Glutamatergic neuron (in vitro differentiated cells): ENCODE data around the gene ADCY10. TPM values are rescaled to one million over a fixed set of nuclear protein-coding genes. Genes with fewer than 3 reads are reported as not detected.

ENCODE experiments used
- DNase-seq: peaks from one replicate; pipeline ENCODE4 v3.0.0; 2022
- H3K27ac Mint-ChIP-seq: one replicate; pipeline ENCODE4 v1.8.0; 2020; ENCODE audit warnings: mild to moderate bottlenecking, mixed read lengths, inconsistent platforms; ENCODE audit not compliant: unreplicated experiment
- H3K27me3 Mint-ChIP-seq: one replicate; pipeline ENCODE4 v1.8.0; 2020; ENCODE audit warnings: mild to moderate bottlenecking, moderate library complexity, mixed read lengths, inconsistent platforms; ENCODE audit not compliant: unreplicated experiment
- H3K36me3 Mint-ChIP-seq: one replicate; pipeline ENCODE4 v1.8.0; 2020; ENCODE audit warnings: mild to moderate bottlenecking, mixed read lengths, inconsistent platforms; ENCODE audit not compliant: unreplicated experiment
- H3K4me1 Mint-ChIP-seq: one replicate; pipeline ENCODE4 v1.8.0; 2020; ENCODE audit warnings: mild to moderate bottlenecking, low read depth, mixed read lengths, inconsistent platforms; ENCODE audit not compliant: unreplicated experiment
- H3K4me3 Mint-ChIP-seq: one replicate; pipeline ENCODE4 v1.8.0; 2020; ENCODE audit warnings: mild to moderate bottlenecking, mixed read lengths, inconsistent platforms; ENCODE audit not compliant: unreplicated experiment
- H3K9me3 Mint-ChIP-seq: one replicate; pipeline ENCODE4 v1.8.0; 2020; ENCODE audit warnings: mild to moderate bottlenecking, moderate library complexity, mixed read lengths, inconsistent platforms; ENCODE audit not compliant: unreplicated experiment
- total RNA-seq: library from RNA; stranded (reverse); fragmentation: NEBNext Ultra II Directional; extraction: Animal tissue kit (Norgen Biotek cat#: 25700); gene quantifications from one replicate; pipeline ENCODE4 v1.2.1, GENCODE V29; 2021; ENCODE audit not compliant: unreplicated experiment
- TF ChIP-seq, protein P1 (sequence below): fragments of 200-600 bp; sonication (generic); IDR thresholded peaks from one replicate; pipeline ENCODE4 v1.5.0; 2021; ENCODE audit not compliant: partially characterized antibody, unreplicated experiment

ADCY10 gene
- total RNA-seq, 1 donor from 2014 or later: 0.07 TPM

DNA sequence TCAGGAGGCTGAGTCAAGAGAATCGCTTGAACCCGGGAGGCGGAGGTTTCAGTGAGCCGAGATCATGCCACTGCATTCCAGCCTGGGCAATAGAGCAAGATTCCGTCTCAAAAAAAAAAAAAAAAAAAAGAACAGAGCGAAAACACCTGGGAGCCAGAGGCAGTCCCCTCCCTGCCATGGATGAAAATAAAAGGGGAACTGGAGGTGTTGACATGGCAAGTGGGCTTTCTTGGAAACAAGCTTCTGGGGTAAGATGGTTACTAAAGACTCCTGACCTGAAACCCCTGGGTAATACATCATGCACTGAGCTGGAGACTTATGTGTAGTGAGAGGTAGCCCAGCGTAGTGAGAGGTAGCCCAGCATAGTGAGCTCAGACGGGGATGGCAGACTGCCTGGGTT is 31.6 kb downstream of the ADCY10 start:
- Mint-ChIP-seq H3K27me3 (no peaks in the 10 kb centered on the region), H3K9me3 (peaks cover 2% of the 10 kb centered on the region), H3K27ac (no peak overlapping the region), H3K4me1 (peaks cover 4% of the 10 kb centered on the region), H3K36me3 (peaks cover 8% of the 10 kb centered on the region), H3K4me3 (no peak overlapping the region)
- DNase-seq: no peak
- TF ChIP-seq, protein P1, sequence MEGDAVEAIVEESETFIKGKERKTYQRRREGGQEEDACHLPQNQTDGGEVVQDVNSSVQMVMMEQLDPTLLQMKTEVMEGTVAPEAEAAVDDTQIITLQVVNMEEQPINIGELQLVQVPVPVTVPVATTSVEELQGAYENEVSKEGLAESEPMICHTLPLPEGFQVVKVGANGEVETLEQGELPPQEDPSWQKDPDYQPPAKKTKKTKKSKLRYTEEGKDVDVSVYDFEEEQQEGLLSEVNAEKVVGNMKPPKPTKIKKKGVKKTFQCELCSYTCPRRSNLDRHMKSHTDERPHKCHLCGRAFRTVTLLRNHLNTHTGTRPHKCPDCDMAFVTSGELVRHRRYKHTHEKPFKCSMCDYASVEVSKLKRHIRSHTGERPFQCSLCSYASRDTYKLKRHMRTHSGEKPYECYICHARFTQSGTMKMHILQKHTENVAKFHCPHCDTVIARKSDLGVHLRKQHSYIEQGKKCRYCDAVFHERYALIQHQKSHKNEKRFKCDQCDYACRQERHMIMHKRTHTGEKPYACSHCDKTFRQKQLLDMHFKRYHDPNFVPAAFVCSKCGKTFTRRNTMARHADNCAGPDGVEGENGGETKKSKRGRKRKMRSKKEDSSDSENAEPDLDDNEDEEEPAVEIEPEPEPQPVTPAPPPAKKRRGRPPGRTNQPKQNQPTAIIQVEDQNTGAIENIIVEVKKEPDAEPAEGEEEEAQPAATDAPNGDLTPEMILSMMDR: no peak

DNA sequence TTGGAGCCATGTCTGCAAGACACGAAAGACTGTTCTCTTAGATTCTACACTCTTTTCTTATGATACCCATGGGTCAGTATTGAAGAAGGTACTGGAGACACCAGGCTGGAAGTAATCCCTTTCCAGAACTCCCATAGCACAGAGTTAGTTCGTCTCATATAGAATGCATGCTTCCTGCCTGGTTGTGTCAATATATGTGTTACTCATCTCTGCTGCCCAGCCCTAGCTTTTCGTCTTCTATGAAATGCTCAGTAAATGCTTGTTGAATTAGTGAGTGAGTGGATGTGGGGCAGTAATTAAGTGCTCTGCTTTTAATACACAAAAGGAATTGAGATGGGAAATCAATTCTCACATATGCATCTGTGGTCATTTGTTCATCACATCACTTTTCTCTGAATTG is 32.1 kb downstream of the ADCY10 start:
- no peak overlapping the region for H3K4me3 Mint-ChIP-seq
- H3K27ac Mint-ChIP-seq: no peak overlapping the region
- H3K27me3 Mint-ChIP-seq: no peaks in the 10 kb centered on the region
- TF ChIP-seq, protein P1: no peak
- peaks cover 2% of the 10 kb centered on the region for H3K9me3 Mint-ChIP-seq
- H3K36me3 Mint-ChIP-seq: peaks cover 8% of the 10 kb centered on the region
- no peak for DNase-seq
- peaks cover 4% of the 10 kb centered on the region for H3K4me1 Mint-ChIP-seq

GRCh38 chr1:167881069-167881468 is 32.9 kb downstream of the ADCY10 start:
- Mint-ChIP-seq H3K4me1 (peaks cover 4% of the 10 kb centered on the region), H3K4me3 (no peak overlapping the region), H3K9me3 (peaks cover 3% of the 10 kb centered on the region), H3K27me3 (no peaks in the 10 kb centered on the region), H3K36me3 (peaks cover 8% of the 10 kb centered on the region), H3K27ac (no peak overlapping the region)
- TF ChIP-seq, protein P1: no peak
- DNase-seq: no peak

GRCh38 chr1:167880580-167881021 is 33.3 kb downstream of the ADCY10 start:
- Mint-ChIP-seq H3K27me3 (no peaks in the 10 kb centered on the region), H3K27ac (no peak overlapping the region), H3K4me3 (no peak overlapping the region), H3K9me3 (peaks cover 3% of the 10 kb centered on the region), H3K4me1 (peaks cover 4% of the 10 kb centered on the region), H3K36me3 (peaks cover 8% of the 10 kb centered on the region)
- TF ChIP-seq, protein P1: no peak
- no peak for DNase-seq

- no peak for DNase-seq
- Mint-ChIP-seq H3K27me3 (peaks cover 4% of the 10 kb centered on the region), H3K4me3 (no peak overlapping the region), H3K9me3 (peaks cover 8% of the 10 kb centered on the region), H3K27ac (no peak overlapping the region), H3K4me1 (peaks cover 12% of the 10 kb centered on the region), H3K36me3 (no peaks in the 10 kb centered on the region)
- TF ChIP-seq, protein P1: no peak
These were observed 34.4 kb downstream of the ADCY10 start for GRCh38 chr1:167879508-167879907.
